ENCODE measurements around the gene VPS45. TPM values are rescaled to one million over a fixed set of nuclear protein-coding genes. Genes with fewer than 3 reads are reported as not detected.

Gene VPS45
- total RNA-seq, 1 donor from 2014 or later, result 41.5 TPM

- no peak overlapping the region for H3K4me3 Mint-ChIP-seq
These were observed 17.8 kb downstream of the VPS45 start for GRCh38 chr1:150085406-150085805.

DNA sequence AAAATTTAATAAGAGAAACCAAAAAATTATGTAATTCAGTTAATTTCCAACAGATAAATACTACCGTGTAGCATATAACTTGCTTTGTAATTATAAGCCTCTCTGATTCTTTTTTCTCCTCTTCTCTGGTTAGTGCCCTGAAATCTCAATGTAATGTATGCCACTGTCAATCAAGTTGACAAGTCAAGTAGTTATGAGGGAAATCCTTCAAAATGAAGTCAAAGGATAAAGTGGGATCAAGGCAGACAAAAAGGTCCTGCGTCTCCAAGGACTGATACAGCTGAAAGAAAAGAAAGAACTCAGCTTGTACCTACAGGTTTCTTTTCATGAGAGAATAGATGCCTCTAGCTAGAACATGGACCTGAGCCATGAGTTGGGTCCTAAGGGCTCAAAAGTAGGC, 19.8 kb downstream of the VPS45 start:
- Mint-ChIP-seq H3K27ac (no peak overlapping the region), H3K36me3 (peaks cover 16% of the 10 kb centered on the region), H3K4me3 (no peak overlapping the region), H3K9me3 (no peaks in the 10 kb centered on the region), H3K4me1 (ENCODE audit: unreplicated experiment) (no peaks in the 10 kb centered on the region), H3K27me3 (no peaks in the 10 kb centered on the region)
- no peak for DNase-seq (ENCODE audit: extremely low spot score, unreplicated experiment)
- no peak for TF ChIP-seq CTCF (conservative IDR thresholded peaks at IDR 0.05)

More at GRCh38 chr1:150085406-150085805, 17.8 kb downstream of the VPS45 start:
- TF ChIP-seq CTCF (conservative IDR thresholded peaks at IDR 0.05), result no peak
- H3K4me1 Mint-ChIP-seq (ENCODE audit: unreplicated experiment), result no peaks in the 10 kb centered on the region
- DNase-seq (ENCODE audit: extremely low spot score, unreplicated experiment), result no peak
- H3K36me3 Mint-ChIP-seq, result peaks cover 10% of the 10 kb centered on the region
- no peaks in the 10 kb centered on the region for H3K27me3 Mint-ChIP-seq
- no peak overlapping the region for H3K27ac Mint-ChIP-seq
- no peaks in the 10 kb centered on the region for H3K9me3 Mint-ChIP-seq

DNA sequence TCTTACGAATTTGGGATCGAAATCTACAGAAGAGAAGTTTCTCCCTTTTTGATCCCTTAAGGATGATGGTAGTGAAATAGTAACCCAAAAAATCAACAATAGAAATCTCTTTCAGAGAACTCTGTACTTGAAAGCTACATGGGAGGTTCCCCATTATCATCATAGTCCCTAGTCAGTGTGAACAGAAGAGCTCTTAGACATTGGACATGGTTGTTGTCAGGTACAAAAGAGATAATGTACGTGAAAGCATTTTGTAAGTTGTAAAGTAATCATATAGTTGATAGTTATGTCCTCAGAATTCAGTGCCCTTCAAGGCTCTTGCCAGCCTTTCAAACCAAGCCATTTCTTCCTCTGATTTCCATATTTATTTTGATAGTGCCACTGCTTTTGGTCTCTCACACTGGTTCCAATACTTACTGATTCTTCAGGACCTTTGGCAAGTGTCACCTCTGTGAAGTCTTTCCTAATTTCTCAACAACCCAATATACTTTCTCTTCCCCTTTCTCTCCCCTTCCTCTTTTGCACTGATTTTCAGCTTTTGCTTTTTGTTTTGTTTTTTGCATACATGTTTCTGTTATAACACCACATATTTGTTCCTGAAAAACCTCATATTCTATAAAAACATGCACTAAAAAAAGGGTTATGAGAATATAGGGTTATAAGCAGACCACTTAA, 22.4 kb downstream of the VPS45 start:
- DNase-seq (ENCODE audit: extremely low spot score, unreplicated experiment), result no peak
- H3K4me1 Mint-ChIP-seq (ENCODE audit: unreplicated experiment), result no peaks in the 10 kb centered on the region
- no peaks in the 10 kb centered on the region for H3K9me3 Mint-ChIP-seq
- no peak for TF ChIP-seq CTCF (conservative IDR thresholded peaks at IDR 0.05)
- no peak overlapping the region for H3K4me3 Mint-ChIP-seq
- no peak overlapping the region for H3K27ac Mint-ChIP-seq
- peaks cover 24% of the 10 kb centered on the region for H3K36me3 Mint-ChIP-seq
- no peaks in the 10 kb centered on the region for H3K27me3 Mint-ChIP-seq

DNA sequence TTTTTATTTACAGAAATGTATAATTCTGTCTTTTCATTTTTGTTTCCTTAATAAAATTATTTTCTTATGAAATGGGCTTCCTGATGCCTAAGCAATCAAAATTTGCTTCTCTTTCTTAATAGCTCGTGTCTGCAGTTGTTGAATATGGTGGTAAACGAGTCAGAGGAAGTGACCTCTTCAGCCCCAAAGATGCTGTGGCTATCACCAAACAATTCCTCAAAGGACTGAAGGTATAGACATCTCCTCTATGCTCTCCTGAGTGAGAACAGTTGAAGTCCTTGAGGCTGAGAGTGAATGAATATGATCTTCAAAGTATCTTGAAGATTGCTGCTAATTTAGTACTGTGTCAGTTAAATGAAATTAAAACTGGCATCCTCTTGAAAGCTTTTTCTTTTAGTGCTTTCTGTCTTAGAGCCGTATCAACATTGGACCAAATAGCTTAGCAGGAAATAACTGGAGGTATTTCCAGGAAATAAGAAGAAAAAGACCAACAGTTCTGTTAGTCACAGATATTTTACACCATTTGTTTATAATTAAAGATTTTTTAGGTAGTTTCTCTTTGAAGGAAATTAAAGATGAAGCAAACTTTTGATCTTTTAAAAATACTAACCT, 24.7 kb downstream of the VPS45 start:
- DNase-seq (ENCODE audit: extremely low spot score, unreplicated experiment), result no peak
- Mint-ChIP-seq H3K27me3 (no peaks in the 10 kb centered on the region), H3K9me3 (no peaks in the 10 kb centered on the region), H3K4me3 (no peak overlapping the region), H3K36me3 (peaks cover 21% of the 10 kb centered on the region), H3K27ac (no peak overlapping the region), H3K4me1 (ENCODE audit: unreplicated experiment) (no peaks in the 10 kb centered on the region)
- TF ChIP-seq CTCF (conservative IDR thresholded peaks at IDR 0.05), result no peak

DNA sequence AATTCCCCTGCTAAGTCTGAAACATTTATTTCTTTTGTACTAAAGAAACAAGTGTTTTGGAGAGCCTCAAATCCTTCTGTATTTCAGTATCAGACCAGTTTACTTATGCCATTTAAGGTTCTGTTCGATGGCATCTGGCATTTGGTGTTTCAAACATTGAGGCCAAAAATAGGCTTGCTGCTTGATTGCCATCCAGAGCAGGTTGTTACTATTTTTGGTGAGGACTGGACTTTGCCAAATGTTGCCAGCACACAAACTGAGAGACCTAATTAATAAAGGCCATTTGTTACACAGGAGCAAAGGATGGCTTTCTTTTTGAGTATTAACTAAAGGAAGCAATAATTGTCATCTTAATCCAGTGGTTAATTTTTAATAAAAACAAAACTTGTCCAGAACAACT, 26.2 kb downstream of the VPS45 start:
- Mint-ChIP-seq H3K9me3 (no peaks in the 10 kb centered on the region), H3K27ac (no peak overlapping the region), H3K27me3 (no peaks in the 10 kb centered on the region), H3K36me3 (peaks cover 16% of the 10 kb centered on the region), H3K4me1 (ENCODE audit: unreplicated experiment) (no peaks in the 10 kb centered on the region), H3K4me3 (no peak overlapping the region)
- no peak for DNase-seq (ENCODE audit: extremely low spot score, unreplicated experiment)
- TF ChIP-seq CTCF (conservative IDR thresholded peaks at IDR 0.05), result no peak
